GM21390 (cell line): ENCODE results near the gene IL17D.
A peak's percentile ranks its signal among the peaks of the same experiment; 100 is the strongest.
"Not testable (repeated sequence)": the region's sequence is repeated elsewhere in the genome, so short reads cannot be mapped to it uniquely, and the experiment has no call there.

Experiments
- ATAC-seq: cut with Tn5 transposase; IDR thresholded peaks from one replicate; pipeline ENCODE4 v1.9.1; 2021; ENCODE audit not compliant: unreplicated experiment

IL17D gene, protein sequence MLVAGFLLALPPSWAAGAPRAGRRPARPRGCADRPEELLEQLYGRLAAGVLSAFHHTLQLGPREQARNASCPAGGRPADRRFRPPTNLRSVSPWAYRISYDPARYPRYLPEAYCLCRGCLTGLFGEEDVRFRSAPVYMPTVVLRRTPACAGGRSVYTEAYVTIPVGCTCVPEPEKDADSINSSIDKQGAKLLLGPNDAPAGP

DNA sequence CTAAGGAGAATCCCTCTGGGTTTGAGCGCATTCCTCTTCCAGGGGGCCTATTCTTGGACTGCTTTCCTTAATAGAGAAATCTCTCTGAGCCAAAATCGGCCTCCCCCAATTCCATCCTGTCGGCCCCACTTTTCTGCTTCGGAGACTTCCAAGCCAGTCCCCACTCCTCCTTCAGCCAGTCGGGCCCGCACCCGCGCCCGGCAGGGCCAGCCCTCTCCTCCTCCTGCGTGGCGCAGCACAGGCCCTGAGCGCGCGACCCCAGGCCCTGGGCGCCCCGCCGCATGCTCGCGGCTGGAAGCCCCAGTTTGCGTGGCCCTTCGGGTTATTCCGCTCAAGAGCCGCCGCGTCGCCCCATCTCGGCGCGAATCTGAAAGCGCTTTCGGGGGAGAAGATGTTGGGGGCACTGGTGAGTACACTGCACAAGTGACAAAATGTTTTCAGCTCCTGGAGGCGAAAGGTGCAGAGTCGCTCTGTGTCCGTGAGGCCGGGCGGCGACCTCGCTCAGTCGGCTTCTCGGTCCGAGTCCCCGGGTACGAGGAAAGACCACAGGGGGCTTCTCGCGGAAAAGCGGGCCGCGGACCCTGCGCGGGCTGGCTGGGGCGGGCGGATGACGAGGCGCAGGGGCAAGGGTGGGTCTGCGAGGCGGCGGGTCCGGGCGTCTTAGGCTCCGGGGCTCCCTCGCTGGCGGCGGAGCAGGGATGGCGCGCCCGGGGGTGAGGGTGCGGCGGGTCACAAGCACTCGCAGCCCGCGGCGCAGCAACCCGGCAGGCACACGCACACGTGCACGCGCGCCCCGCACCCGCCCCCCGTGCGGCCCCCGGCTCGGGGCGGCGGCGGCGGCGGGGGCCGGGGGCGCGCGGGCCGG, at the start of gene IL17D:
TSS of gene IL17D (plus strand) at position 785 of the 865 bp plus-strand sequence. CDS start 303 bp downstream, outside the sequence.
- ATAC-seq: peak; percentile 33

DNA sequence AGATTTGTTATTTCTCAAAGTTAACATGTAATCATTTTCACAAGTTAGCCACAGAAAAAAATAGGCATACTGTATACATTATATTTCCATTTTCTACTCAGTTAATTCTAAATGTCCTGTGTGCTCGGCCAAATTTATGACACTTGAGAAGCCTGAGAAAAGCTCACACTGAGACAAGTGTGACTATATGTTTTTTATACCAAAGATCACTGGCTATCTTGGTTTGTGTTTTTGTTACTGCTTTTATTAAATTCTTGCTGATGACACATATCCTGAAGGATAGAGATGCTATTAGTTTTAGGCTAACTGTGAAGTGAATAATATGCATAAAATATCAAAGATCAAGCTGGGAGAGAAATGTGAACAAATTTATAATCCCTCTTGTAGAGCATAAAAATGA, 49.3 kb upstream of the IL17D start:
- ATAC-seq: no peak

DNA sequence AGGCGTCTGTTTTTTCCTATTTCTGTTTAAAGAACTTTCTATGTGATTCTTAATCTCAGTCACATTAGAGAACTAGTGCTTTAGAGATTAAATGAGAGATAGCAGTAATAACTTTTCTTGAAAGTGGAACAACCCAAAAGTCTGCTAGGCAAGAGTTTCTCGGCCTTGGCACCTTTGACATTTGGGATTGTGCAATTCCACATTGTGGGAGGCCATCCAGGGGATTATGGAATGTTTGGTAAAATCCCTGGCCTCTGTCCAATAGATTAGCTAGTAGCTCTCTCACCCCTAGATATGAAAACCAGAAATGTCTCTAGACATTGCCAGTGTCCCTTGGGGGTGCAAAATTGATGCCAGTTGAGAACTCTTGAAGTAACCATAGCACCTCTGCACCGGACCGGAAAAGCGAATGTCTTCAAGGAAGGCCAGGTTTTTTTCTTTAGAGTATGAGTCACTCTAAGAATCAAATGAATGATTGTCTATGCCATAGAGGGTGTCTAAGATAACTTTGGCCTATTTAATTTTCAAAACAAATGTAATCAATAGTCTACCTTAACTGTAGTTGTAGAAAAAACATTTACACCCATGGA, 45.0 kb upstream of the IL17D start:
- no peak for ATAC-seq

DNA sequence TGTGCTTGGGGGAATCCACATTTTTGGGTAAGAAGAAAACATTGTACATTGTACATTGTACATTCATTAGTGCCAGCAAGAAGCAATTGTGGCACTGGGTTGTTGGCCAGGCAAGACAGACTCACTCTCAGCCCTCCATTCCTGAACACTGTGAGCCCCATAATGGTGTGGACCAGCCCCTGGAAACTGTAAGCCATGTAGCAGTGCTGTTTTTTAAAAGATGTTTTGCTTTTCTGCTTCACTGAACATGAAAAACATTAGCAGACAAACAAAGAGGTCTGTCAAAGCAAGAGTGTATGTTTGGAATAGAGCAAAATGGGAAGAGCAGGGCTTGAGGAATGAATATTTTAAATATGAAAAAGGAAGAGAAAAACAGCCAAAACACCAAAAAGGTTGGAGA, 39.1 kb upstream of the IL17D start:
- ATAC-seq: no peak

DNA sequence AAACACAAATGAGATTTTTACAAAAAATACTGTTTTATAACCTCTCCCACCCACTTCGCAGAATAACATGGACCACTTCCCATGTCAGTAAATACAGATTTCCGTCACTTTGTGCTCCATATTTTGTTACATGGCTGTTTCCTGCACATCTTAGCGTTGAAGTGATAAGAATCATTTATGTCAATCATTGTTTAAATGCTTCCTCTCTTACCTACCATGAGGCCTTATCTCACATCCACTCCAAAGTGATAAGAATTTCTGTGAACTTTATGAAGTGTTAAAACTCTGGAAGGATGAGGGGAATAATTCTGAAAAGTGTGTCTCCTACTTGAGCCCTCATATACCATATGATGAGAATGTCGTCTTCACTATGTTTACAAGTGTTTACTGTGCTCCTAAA, 36.6 kb upstream of the IL17D start:
- no peak for ATAC-seq

DNA sequence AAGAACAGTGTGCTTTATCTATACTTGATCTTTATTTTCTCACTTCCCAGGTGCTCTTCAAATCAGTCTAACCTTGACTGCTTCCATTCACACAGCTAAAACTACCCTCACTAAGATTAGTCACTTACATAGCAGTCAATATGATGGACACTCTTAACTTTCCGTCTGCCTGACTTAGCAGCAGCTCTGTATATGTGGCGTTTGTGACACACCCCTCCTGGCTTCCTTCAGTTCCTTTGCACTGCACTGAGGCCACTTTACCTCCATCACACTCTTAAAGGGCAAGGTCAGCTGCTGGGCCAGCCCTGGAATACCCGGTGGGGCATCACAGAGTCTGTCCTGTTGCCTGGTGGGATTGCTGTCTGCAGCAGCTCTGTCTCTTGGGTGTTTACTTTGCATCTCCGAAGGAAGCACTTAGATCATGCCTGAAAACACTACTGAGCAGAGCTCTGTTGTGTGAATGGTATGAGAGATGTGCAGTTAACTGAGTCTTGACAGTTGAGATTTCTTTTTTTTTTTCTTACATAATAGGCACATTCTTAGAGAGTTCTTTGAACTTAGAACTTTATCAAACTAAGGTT, 35.6 kb upstream of the IL17D start:
- no peak for ATAC-seq

DNA sequence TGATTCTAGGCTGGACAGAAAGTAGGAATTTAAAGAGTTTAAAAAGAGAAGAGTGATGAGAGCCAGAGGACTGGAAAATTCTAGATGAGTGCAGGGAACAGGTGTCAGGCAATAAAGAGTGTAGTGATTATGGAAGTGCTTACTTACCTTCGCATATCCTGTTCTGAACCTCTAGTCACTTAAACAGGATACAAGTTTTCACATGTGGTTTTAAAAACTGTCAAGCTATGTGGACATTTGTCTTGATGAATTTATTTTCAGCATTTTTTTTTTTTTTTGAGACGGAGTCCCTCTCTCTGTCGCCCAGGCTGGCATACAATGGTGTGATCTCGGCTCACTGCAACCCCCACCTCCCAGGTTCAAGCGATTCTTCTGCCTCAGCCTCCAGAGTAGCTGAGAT, 34.3 kb upstream of the IL17D start:
- ATAC-seq: no peak

DNA sequence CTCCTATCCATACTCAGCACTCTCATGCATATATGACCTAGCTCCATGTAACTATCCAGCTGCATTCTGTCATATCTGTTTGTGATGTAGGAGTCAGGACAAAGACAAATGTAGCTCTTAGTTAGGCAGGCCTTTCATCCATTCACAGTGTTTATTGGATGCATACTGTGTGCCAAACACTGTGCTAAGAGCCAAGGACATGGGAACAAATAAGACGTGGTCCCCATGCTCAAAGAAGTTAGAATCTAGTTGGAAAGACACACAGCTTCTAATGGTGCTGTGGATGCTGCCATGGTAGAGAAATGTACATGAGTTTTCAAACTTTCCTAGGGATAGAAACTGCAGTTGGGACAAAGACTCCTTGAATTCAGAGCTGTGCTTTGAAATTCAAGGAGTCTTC, 31.7 kb upstream of the IL17D start:
- ATAC-seq: no peak

DNA sequence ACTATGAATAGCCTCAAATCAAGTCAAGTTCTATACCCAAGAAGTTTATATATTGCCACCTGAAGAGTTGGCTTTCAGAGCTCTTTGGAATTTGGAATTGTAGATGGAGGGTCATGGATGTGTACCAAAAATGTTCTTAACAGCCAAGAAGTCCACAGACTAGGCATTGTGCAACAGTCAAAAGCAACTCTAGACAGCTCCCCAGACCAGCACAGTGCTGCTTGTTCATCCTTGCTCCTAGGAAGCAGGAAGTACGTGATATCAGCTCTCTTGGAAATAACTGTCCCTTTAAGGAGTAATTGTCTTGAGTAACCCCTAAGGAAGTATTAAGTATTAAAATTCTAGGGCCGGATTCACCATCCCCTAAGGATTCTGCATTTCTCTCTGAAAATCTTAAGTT, 30.7 kb upstream of the IL17D start:
- no peak for ATAC-seq

DNA sequence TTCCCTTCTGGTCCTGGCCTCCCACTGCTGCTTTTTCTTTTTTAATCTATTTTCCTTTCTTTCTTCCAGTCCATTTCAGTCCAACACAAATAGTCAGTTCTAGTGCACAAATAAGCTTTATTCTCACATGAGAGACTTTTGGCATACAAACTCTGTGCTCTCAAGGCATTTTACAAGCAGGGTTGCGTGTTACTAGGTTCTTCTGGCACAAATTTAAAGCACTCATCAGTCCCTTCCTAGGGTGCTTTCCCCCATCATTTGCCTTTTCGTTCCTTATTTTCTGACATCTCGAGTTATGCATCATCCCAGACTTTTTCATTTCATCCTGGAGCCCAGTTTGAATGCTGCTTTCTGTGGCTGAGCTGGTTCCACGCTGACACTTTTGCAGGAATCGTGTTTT, 29.8 kb upstream of the IL17D start:
- no peak for ATAC-seq

DNA sequence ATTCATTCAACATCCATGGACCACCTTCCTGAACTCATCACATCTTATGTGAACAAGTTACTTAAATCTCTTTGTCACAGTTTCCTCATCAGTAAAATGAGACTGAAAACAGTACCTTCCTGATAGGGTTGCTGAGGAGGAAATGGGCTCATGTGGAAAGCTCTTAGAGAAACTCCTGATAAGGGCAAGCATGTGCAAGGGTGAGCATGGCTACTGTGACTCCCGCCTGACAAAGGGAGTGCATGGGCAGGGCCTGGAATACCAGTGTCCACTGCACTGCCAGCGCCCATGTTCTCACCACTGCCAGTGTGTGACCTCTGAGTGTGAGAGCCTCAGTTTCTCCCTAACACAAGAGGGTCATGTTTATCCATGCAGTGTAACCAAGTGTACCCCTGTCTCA, 27.3 kb upstream of the IL17D start:
- ATAC-seq: no peak

DNA sequence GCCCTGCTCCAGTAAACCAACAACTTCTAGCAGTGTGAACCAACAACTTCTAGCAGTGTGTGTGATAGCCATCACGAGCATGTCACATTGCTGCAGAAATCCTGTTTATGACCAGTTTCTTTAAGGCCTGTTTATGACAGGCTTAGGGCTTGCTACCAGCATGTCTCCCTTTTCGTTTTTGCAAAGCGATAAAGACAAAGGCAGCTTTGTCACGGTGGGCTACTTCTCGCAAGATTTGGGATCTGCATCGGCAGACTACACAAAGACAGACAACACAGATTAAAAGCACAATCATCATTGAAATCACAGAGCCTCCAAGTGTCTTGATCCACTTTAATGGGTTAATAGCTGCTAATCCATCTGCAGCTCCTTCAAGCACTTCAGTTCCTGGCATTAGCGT, 24.9 kb upstream of the IL17D start:
- not testable (repeated sequence) for ATAC-seq

DNA sequence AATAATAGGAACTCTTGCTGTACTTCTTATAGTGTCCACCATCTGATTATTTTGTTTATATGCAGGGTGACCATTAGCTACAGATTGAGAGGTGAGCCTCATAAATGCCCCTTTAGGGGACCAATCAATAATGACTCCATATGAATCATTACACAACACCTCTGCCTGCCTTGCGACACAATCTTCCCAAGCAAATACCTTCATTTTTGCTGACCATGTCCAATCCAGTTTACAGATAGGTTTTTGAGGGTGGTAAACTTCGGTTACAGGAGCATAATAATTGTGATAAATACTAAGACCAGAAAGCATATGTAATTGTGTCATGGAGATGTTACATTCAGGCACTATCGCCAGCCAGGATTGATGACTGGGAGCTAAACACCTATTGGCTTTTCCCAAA, 23.6 kb upstream of the IL17D start:
- no peak for ATAC-seq

DNA sequence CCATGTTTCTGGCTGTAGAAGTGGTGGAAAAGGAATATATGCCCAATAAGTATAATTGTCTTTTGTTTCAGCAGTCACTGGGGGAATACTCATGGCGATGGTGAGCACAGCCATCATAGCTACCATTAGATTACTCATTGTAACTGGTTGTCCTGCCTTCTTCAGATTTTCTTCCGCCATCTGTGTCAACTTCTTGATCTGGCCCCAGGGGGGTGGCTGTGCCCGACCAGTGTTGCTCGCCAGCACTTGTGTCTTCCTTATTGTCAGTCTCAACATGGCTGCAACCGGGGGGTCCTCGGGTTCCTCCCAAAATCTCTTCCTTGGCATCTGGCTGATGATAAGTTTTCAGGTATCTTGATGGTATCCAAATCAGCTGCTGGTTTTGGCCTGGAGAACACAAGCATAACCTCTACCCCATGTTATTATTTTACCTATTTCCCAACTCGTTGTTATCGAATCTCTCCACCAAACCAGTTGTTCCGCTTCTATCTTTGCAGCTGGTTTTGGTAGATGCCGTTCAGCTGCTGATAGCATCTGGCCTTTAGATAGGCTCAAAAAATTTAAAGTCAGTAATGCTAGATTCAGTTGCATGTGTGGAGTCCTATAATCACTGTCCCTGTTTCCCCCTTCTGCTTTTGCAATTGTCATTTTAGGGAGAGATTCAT, 23.0 kb upstream of the IL17D start:
- ATAC-seq: no peak

DNA sequence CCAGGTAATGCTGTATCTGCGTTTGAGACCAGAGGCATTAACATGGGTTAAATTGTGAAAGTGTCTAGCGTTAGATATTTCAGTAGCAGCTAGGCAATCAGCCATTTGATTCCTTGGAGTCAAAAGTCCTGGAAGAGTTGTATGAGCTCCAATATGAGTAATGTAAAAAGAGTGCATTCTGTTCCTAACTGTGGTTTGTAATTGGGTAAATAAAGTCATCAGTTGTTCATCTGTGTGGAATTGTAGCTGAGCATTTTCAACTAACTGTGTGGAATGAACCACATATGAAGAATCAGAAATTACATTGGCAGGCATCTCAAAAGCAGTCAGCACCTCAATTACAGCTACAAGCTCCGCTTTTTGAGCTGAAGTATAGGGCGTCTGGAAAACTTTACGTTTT, 22.0 kb upstream of the IL17D start:
- not testable (repeated sequence) for ATAC-seq

DNA sequence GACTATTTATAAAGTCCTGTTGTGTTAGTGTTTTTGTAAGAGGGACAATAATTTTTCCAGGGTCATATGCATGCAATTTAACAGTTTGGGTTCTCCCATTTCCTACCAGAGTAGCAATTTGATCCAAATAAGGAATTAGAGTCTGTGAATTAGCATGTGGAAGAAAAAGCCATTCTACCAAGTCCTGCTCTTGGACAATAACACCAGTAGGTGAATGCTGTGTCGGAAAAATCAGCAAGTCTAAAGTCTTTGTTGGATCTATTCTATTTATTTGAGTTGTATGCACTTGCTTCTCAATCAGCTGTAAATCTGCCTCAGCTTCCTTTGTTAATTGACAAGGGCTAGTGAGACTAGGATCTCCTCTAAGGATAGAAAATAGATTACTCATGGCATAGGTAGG, 21.4 kb upstream of the IL17D start:
- ATAC-seq: no peak

DNA sequence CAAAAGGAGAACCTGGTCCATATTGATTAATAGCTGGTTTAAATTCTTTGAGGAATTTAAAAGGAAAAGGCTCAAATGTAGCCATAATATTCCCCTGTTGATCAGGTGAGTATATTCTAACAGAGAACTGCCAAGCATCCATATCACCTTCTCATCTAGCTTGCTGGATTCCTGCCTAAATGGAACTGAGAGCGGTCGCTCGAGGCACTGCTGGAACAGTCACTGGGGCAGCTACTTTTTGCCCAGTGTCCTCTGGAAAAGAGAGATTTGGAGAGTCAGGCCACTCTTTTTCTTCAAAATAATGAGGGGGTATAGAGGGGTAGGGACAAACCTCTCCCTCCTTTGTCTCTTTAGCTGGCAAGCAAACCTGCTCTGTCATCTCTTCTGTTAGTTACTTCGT, 19.5 kb upstream of the IL17D start:
- ATAC-seq: no peak

DNA sequence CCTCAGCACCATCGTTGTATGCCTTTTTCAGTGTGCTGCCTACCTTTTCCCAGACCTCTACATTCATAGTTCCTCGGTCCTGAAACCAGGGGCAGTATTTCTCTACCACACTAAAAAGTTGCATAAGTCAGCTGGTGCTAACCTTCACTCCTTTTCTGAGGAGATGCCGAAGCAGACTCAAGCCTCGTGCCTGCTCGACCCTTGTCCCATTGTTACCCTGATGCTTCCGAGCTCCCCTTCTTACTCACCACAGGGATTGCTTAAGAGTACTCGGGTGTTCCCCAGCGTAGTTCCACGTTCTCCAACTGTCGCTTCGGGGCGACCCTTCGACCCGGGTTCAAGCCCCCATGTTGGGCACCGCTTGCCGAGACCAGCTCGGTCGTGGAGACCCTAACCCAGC, 19.0 kb upstream of the IL17D start:
- no peak for ATAC-seq

DNA sequence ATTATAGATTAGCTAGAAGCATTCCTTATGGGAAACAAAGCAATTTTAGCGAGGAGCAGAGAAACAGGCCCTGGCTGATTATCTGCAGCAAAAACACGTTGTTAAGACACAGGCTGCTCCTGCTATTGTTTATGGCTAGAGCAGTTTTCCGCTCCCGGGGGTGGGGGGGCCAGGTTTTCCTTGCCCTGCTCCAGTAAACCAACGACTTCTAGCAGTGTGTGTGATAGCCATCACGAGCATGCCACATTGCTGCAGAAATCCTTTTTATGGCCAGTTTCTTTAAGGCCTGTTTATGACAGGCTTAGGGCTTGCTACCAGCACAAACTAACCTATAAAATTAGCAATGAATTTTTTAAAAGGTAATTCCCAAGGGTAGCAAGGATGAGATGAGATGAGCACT, 18.4 kb upstream of the IL17D start:
- ATAC-seq: no peak

DNA sequence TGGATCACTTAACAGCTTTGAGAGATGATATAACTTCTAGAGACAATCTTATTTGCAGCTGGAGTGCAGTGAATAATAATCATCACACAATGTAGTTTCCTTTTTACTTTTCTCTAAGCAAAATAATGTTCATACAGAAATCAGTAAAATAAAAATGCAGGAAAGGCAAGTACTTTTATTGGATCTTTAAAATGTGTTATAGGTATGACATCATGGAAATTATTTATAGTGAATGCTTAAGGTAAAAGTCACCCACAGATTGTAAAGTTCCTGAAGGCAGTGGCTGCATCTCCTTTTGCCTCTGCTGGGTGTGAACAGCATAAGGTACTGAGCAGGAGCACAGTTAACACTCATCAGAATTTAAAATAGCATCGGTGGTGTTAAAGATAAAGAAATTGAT, 17.3 kb upstream of the IL17D start:
- ATAC-seq: no peak

DNA sequence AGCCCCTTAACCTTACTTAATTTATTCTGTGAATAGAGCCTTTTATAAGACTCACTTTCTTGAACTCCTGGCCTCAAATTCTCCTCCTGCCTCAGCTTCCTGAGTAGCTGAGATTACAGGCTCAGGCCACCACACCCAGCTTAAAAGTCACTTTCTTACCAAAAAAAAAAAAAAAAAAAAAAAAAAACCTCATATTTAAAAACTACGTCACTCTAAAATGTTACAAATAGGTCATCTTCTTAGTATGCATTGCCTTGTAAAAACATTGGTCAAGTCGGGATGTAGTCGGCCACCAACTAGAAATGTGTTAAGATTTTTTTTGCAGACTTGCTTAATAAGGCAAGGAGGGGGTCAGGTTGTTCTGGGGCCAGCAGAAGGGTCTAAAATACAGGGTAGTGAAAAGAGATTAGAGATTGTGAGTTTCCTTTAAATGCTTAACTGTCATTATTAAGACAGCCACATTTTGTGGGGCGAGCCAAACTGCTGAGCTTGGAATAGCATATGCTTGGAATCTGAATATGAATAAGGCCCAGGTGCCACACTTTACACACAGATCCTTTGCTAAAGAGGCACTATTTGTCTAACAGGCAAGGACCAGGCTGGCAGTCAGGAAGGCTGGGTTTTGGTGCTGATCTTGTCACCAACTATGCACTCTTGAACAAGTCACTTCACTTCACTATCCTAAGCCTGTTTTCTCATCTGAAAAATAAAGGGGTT, 16.5 kb upstream of the IL17D start:
- no peak for ATAC-seq
